Measurements from ENCODE around the gene OSBPL8.

OSBPL8 gene

DNA sequence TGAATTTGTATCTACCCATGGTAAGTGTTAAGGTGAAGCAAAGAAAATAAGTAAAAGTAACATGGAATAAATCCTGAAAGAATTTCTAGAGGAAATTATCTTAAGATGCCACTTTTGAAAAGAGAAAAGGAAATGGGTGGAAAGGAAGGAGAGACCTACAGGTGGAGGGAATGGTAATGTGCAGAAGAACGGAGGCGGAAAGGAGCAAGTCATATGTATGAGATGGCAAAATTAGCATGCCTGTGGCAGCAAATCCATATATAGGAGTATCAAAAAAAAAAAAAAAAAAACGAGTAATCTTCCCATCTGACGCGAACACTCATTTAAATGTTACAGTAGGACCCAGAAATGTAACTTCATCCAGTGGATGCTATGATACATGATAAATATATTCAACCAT is 23.0 kb downstream of the OSBPL8 start:
- Histone ChIP-seq H3K27me3 (ENCODE audit: insufficient read depth, low read length) (no peaks in the 10 kb centered on the region), H3K4me2 (ENCODE audit: low read length) (no peak overlapping the region), H3K9me3 (ENCODE audit: low read length) (no peaks in the 10 kb centered on the region), H3F3A (ENCODE audit: insufficient read depth, low read length) (no peaks in the 10 kb centered on the region), H4K20me1 (ENCODE audit: insufficient read depth, low read length) (no peaks in the 10 kb centered on the region), H3K27ac (ENCODE audit: low read depth, low read length, poor library complexity, severe bottlenecking) (no peak overlapping the region), H3K36me3 (ENCODE audit: insufficient read depth, low read length) (no peaks in the 10 kb centered on the region), H2AFZ (ENCODE audit: low read length) (no peak overlapping the region), H3K4me1 (ENCODE audit: insufficient read depth, low read length, severe bottlenecking) (no peaks in the 10 kb centered on the region), H3K9ac (ENCODE audit: low read length) (no peak overlapping the region), H3K9me2 (ENCODE audit: low read depth, low read length) (no peaks in the 10 kb centered on the region), H3K4me3 (ENCODE audit: low read depth, low read length, poor library complexity, severe bottlenecking) (no peak overlapping the region), H3K79me2 (ENCODE audit: insufficient read depth, low read length) (peaks cover 53% of the 10 kb centered on the region)
- no peak for TF ChIP-seq EZH2 (IDR thresholded peaks at IDR 0.05; ENCODE audit: borderline replicate concordance, low read length)
- TF ChIP-seq, protein P1, sequence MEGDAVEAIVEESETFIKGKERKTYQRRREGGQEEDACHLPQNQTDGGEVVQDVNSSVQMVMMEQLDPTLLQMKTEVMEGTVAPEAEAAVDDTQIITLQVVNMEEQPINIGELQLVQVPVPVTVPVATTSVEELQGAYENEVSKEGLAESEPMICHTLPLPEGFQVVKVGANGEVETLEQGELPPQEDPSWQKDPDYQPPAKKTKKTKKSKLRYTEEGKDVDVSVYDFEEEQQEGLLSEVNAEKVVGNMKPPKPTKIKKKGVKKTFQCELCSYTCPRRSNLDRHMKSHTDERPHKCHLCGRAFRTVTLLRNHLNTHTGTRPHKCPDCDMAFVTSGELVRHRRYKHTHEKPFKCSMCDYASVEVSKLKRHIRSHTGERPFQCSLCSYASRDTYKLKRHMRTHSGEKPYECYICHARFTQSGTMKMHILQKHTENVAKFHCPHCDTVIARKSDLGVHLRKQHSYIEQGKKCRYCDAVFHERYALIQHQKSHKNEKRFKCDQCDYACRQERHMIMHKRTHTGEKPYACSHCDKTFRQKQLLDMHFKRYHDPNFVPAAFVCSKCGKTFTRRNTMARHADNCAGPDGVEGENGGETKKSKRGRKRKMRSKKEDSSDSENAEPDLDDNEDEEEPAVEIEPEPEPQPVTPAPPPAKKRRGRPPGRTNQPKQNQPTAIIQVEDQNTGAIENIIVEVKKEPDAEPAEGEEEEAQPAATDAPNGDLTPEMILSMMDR (IDR thresholded peaks at IDR 0.05; ENCODE audit: low read length) = no peak

DNA sequence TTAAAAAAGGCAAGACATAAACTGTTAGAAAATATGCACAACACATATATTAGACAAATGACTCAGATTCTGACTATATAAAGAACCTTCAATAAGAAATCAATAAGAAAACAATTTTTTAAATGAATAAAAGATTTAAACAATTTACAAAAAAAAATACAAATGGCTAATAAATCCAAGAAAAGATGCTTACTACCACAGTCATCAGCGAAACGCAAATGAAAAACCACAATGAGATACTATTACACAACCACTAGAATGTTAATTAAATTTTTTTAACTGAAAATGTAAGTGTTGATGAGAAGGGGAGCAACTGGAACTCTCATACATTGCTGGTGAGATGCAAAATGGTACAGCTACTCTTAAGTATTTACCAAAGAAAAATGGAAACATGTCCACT is 24.4 kb downstream of the OSBPL8 start:
- Histone ChIP-seq H3K9ac (ENCODE audit: low read length) (no peak overlapping the region), H3K27me3 (ENCODE audit: insufficient read depth, low read length) (no peaks in the 10 kb centered on the region), H3K9me2 (ENCODE audit: low read depth, low read length) (no peaks in the 10 kb centered on the region), H3F3A (ENCODE audit: insufficient read depth, low read length) (no peaks in the 10 kb centered on the region), H3K9me3 (ENCODE audit: low read length) (no peaks in the 10 kb centered on the region), H3K4me3 (ENCODE audit: low read depth, low read length, poor library complexity, severe bottlenecking) (no peak overlapping the region), H3K36me3 (ENCODE audit: insufficient read depth, low read length) (no peaks in the 10 kb centered on the region), H3K4me2 (ENCODE audit: low read length) (no peak overlapping the region), H2AFZ (ENCODE audit: low read length) (no peak overlapping the region), H4K20me1 (ENCODE audit: insufficient read depth, low read length) (no peaks in the 10 kb centered on the region), H3K27ac (ENCODE audit: low read depth, low read length, poor library complexity, severe bottlenecking) (no peak overlapping the region), H3K4me1 (ENCODE audit: insufficient read depth, low read length, severe bottlenecking) (no peaks in the 10 kb centered on the region), H3K79me2 (ENCODE audit: insufficient read depth, low read length) (peaks cover 44% of the 10 kb centered on the region)
- TF ChIP-seq EZH2 (IDR thresholded peaks at IDR 0.05; ENCODE audit: borderline replicate concordance, low read length) = no peak
- TF ChIP-seq, protein P1 (IDR thresholded peaks at IDR 0.05; ENCODE audit: low read length) = no peak

DNA sequence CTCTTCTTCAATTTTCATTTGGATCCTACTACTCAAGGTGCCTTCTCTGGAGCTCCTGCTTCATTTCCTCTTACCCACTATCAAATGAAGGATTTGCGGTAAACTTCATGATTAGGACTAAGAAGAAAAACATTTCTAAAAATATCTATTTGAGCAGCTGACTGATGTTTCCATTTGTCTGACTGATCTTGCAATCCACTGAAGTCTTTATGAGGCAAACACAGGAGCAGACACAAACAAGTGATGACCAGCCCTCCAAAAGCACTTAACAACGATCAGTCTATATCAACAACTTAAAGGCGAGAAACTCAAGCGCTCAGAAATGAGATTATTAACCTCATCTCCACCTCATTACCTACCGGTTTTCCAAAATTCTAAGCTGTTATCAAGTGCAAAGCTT is 26.2 kb downstream of the OSBPL8 start:
- Histone ChIP-seq H3K27me3 (ENCODE audit: insufficient read depth, low read length) (no peaks in the 10 kb centered on the region), H3K79me2 (ENCODE audit: insufficient read depth, low read length) (peaks cover 47% of the 10 kb centered on the region), H3K9me3 (ENCODE audit: low read length) (no peaks in the 10 kb centered on the region), H3K9me2 (ENCODE audit: low read depth, low read length) (no peaks in the 10 kb centered on the region), H3K4me1 (ENCODE audit: insufficient read depth, low read length, severe bottlenecking) (no peaks in the 10 kb centered on the region), H2AFZ (ENCODE audit: low read length) (no peak overlapping the region), H3K9ac (ENCODE audit: low read length) (no peak overlapping the region), H3K4me3 (ENCODE audit: low read depth, low read length, poor library complexity, severe bottlenecking) (no peak overlapping the region), H4K20me1 (ENCODE audit: insufficient read depth, low read length) (no peaks in the 10 kb centered on the region), H3K36me3 (ENCODE audit: insufficient read depth, low read length) (no peaks in the 10 kb centered on the region), H3K27ac (ENCODE audit: low read depth, low read length, poor library complexity, severe bottlenecking) (no peak overlapping the region), H3F3A (ENCODE audit: insufficient read depth, low read length) (no peaks in the 10 kb centered on the region), H3K4me2 (ENCODE audit: low read length) (no peak overlapping the region)
- TF ChIP-seq, protein P1 (IDR thresholded peaks at IDR 0.05; ENCODE audit: low read length) = no peak
- TF ChIP-seq EZH2 (IDR thresholded peaks at IDR 0.05; ENCODE audit: borderline replicate concordance, low read length) = no peak
